Brain microvascular endothelial cell (primary cell): ENCODE measurements around the gene GOLM1.

ENCODE experiments used
- DNase-seq: peaks from one replicate; pipeline ENCODE4 v3.0.0-alpha.2; 2020
- H3K27ac ChIP-seq: fragments of 250-450 bp; sonication (Bioruptor Pico); 2 replicates; pipeline ENCODE4 v1.5.1; 2020; ENCODE audit warnings: mild to moderate bottlenecking, moderate library complexity
- H3K27me3 ChIP-seq: fragments of 250-450 bp; sonication (Bioruptor Pico); replicated peaks from 2 replicates; pipeline ENCODE4 v1.5.1; 2020; ENCODE audit warnings: mild to moderate bottlenecking
- H3K36me3 ChIP-seq: fragments of 250-450 bp; sonication (Bioruptor Pico); replicated peaks from 2 replicates; pipeline ENCODE4 v1.5.1; 2020; ENCODE audit warnings: mild to moderate bottlenecking
- H3K4me3 ChIP-seq: 2 replicates; pipeline ENCODE4 v1.5.1; 2011; ENCODE audit warnings: low read depth, mild to moderate bottlenecking, control low read depth, low read length, moderate library complexity
- in situ Hi-C: cut with HindIII; loops from 2 replicates; pipeline ENCODE4 v1.10.0; 2017; ENCODE audit warnings: low sequenced_read_pairs, low pct_ligation_motif_present
- TF ChIP-seq, protein P1 (sequence below): IDR thresholded peaks from 2 replicates; pipeline ENCODE4 v1.5.1; 2011; ENCODE audit warnings: low read depth, mild to moderate bottlenecking, moderate library complexity, low read length, control low read depth, inconsistent platforms; ENCODE audit errors: missing control alignments

GOLM1 gene

DNA sequence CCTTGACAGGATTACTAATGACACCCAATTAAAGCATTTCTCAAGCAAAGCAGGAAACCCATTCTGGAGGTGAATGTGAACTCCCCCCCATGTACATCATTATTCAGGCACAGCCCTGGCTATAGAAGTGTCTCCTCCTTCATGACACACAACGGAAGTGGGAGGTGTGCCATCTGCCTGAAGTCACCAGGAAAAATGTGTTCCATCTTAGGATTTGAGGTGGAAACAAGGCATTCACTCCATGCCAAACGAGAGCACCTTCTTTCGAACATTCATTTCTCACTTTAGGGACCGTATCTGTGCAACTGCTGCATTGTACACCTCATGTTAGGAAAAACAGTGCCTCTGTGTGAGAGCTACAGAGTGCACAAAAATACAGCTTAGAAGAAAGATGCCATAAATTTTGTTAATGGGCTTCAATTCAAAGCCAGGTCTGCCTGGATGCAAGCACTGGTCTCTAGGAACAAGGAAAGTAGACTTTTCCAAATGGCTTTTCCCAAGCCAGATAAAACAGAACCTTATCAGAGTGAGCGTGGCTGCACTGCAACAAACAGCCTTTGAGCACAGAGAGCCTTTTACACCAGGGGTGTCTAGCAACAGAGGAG lies 19.4 kb downstream of the GOLM1 start:
- Histone ChIP-seq H3K4me3 (no peak overlapping the region), H3K27ac (no peak overlapping the region), H3K27me3 (no peaks in the 10 kb centered on the region), H3K36me3 (peaks cover 7% of the 10 kb centered on the region)
- TF ChIP-seq, protein P1, sequence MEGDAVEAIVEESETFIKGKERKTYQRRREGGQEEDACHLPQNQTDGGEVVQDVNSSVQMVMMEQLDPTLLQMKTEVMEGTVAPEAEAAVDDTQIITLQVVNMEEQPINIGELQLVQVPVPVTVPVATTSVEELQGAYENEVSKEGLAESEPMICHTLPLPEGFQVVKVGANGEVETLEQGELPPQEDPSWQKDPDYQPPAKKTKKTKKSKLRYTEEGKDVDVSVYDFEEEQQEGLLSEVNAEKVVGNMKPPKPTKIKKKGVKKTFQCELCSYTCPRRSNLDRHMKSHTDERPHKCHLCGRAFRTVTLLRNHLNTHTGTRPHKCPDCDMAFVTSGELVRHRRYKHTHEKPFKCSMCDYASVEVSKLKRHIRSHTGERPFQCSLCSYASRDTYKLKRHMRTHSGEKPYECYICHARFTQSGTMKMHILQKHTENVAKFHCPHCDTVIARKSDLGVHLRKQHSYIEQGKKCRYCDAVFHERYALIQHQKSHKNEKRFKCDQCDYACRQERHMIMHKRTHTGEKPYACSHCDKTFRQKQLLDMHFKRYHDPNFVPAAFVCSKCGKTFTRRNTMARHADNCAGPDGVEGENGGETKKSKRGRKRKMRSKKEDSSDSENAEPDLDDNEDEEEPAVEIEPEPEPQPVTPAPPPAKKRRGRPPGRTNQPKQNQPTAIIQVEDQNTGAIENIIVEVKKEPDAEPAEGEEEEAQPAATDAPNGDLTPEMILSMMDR = no peak
- no peak for DNase-seq
- in situ Hi-C loops = no loop called here

DNA sequence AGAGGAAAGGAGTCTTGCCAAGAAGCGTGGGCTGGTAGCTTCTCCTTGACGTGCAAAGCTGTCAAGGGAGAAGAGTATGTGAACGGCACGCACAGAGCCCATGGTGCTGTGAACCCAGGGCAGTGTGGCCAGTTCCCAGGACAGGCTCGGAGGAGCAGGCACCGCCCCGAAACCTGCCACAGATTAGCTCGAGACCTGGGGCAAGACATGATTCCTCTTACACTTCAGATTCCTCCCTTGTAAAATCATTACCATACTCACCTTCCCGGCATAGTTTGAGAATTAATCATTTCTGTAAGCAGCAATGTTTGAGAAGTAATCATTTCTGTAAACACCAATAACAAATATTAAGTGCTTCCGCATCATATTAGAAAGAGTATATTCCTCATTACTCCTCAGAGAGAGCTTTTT lies 19.9 kb downstream of the GOLM1 start:
- TF ChIP-seq, protein P1 = no peak

DNA sequence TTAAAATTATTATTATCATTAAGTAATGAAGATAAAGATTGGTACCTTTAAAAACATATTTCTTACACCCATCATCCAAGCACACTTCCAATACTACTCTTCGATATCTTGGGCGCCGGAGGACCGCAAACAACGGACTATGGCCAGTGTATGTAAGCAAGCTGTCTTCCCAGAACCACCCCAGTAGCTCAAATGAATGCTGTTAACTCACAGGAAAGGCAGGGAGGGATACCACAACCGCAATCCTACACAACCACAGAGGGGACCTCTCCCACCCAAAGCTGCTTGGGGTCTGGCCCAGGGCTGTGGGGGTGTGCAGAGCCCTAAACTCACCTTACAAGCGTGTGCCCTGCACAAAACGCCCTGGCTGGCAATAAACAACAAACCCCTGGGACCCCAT lies 20.6 kb downstream of the GOLM1 start:
- in situ Hi-C loops = no loop called here
- Histone ChIP-seq H3K36me3 (peaks cover 7% of the 10 kb centered on the region), H3K4me3 (no peak overlapping the region), H3K27ac (no peak overlapping the region), H3K27me3 (no peaks in the 10 kb centered on the region)
- no peak for DNase-seq
- TF ChIP-seq, protein P1 = no peak

More for the DNA sequence above, 19.9 kb downstream of the GOLM1 start:
- DNase-seq = no peak
- Histone ChIP-seq H3K27ac (no peak overlapping the region), H3K27me3 (no peaks in the 10 kb centered on the region), H3K4me3 (no peak overlapping the region), H3K36me3 (peaks cover 7% of the 10 kb centered on the region)
- in situ Hi-C loops = no loop called here

DNA sequence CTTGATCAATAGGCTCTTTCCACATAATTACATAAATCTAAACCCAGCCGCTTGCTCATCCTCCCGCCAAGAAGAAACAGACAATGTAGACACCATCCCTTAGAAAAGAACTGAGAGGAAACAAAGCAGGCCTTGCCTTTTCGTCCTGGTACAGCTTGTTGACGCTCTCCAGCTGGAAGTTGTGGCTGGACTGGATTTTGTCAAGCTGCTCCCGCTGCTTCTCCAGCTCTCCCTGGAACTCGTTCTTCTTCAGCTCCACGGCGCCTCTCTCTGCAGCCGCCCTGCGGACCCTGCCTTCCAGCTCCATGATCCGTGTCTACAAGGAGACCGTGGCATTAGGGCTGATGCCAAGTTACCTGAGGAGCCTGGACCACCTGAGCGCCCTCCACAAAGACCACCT lies 22.1 kb downstream of the GOLM1 start:
- DNase-seq = no peak
- Histone ChIP-seq H3K36me3 (peaks cover 7% of the 10 kb centered on the region), H3K4me3 (no peak overlapping the region), H3K27ac (no peak overlapping the region), H3K27me3 (no peaks in the 10 kb centered on the region)
- in situ Hi-C loops = no loop called here
- TF ChIP-seq, protein P1 = no peak

DNA sequence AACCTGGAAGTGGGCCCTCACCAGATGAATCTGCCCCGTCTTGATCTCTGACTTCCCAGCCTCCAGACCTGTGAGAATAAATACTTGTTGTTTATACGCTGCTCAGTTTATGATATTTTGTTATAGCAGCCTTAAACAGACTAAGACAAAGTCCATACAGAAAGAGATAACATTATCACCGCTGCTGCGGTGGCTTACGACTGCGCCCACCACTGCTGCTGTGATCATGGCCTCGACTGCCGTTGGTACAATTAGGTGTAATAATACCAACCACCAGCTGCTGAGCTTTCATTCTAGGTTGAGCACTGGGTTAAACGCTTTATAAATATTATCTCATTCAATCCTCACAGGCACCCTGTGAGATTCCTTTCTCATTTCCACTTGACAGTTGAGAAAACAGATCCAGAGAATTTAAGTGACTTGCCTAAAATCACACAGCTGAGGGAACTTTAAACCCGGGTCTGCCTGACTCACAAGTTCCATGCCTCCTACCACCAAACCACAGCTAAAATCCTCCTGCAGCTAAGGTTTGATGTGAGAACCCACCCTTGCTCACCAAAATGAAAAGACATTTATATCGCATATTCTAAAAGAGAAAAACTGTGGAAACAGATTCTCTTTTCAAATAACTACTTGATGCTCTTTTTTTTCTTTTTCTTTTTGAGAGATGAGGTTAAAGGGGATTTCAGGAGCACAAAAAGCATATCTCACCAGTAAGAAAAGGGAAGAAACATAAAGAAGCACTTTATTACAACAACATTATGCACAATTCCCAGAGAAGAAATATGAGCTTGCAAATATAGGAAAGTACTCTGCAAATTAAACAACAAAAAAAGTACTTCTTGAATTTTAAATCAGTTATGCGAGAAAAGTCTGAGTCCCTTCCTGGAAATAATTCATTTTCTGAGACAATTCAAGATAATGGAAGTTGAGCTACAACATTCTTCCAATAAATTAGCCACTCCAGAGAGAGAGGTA lies 23.9 kb downstream of the GOLM1 start:
- peak; percentile 11 for DNase-seq

More for the DNA sequence above, 23.9 kb downstream of the GOLM1 start:
- H3K36me3 ChIP-seq = peaks cover 7% of the 10 kb centered on the region
- H3K27ac ChIP-seq = no peak overlapping the region
- in situ Hi-C loops = no loop called here
- TF ChIP-seq, protein P1 = no peak
- no peak overlapping the region for H3K4me3 ChIP-seq
- no peaks in the 10 kb centered on the region for H3K27me3 ChIP-seq
